ENCODE data around the gene PLD3. TPM values are rescaled to one million over a fixed set of nuclear protein-coding genes. Genes with fewer than 3 reads are reported as not detected.

The PLD3 gene
- total RNA-seq, 2 donors from 2014 or later: 177 to 240 TPM

GRCh38 chr19:40420766-40421765, 72.6 kb downstream of the PLD3 start:
- peak overlapping the region; percentile 68 for H3K4me3 Mint-ChIP-seq
- H3K9ac ChIP-seq (ENCODE audit: extremely low read depth, low read length, poor library complexity, severe bottlenecking): peak overlapping the region; percentile 74
- H3K36me3 Mint-ChIP-seq (ENCODE audit: low read depth): peaks cover 5% of the 10 kb centered on the region
- H3K4me1 Mint-ChIP-seq: peaks cover 10% of the 10 kb centered on the region
- H3K9me3 Mint-ChIP-seq: no peaks in the 10 kb centered on the region
- peak overlapping the region; percentile 95 for H3K27ac Mint-ChIP-seq
- peak overlapping the region; percentile 87 for H3K27ac ChIP-seq (ENCODE audit: low read depth, low read length)
- DNase-seq: peak; percentile 96
- peak overlapping the region; percentile 88 for H3K4me3 ChIP-seq (ENCODE audit: low read length)
- H3K36me3 ChIP-seq (ENCODE audit: control insufficient read depth, insufficient read depth, low read length): peaks cover 10% of the 10 kb centered on the region
- 5 to 11% methylated on average over 20 to 56 of the region's 56 CpGs for WGBS, 2 experiments (ENCODE audit: insufficient coverage in 1 of 2, insufficient read length in 1 of 2)
- H3K27me3 Mint-ChIP-seq (ENCODE audit: insufficient read depth): no peaks in the 10 kb centered on the region
- H3K27me3 ChIP-seq (ENCODE audit: control insufficient read depth, insufficient read depth, low read length, poor library complexity, severe bottlenecking): no peaks in the 10 kb centered on the region
- H3K9me3 ChIP-seq (ENCODE audit: control insufficient read depth, low read length): no peaks in the 10 kb centered on the region
- peak; percentile 98 for TF ChIP-seq CTCF (conservative IDR thresholded peaks at IDR 0.05)
- H3K4me1 ChIP-seq (ENCODE audit: control insufficient read depth, insufficient read depth, low read length): no peaks in the 10 kb centered on the region

GRCh38 chr19:40421993-40422747, 73.7 kb downstream of the PLD3 start:
- Mint-ChIP-seq H3K36me3 (ENCODE audit: low read depth) (peaks cover 5% of the 10 kb centered on the region), H3K4me1 (peaks cover 10% of the 10 kb centered on the region), H3K4me3 (peak overlapping the region; percentile 68), H3K27me3 (ENCODE audit: insufficient read depth) (peaks cover under 1% of the 10 kb centered on the region), H3K9me3 (no peaks in the 10 kb centered on the region), H3K27ac (peak overlapping the region; percentile 95)
- no peaks in the 10 kb centered on the region for H3K27me3 ChIP-seq (ENCODE audit: control insufficient read depth, insufficient read depth, low read length, poor library complexity, severe bottlenecking)
- H3K4me3 ChIP-seq (ENCODE audit: low read length): no peak overlapping the region
- WGBS, 2 experiments (ENCODE audit: insufficient coverage in 1 of 2, insufficient read length in 1 of 2): 94 to 97% methylated on average over 12 to 15 of the region's 16 CpGs
- no peaks in the 10 kb centered on the region for H3K9me3 ChIP-seq (ENCODE audit: control insufficient read depth, low read length)
- no peaks in the 10 kb centered on the region for H3K4me1 ChIP-seq (ENCODE audit: control insufficient read depth, insufficient read depth, low read length)
- no peak for DNase-seq
- no peak overlapping the region for H3K27ac ChIP-seq (ENCODE audit: low read depth, low read length)
- H3K36me3 ChIP-seq (ENCODE audit: control insufficient read depth, insufficient read depth, low read length): peaks cover 10% of the 10 kb centered on the region
- no peak overlapping the region for H3K9ac ChIP-seq (ENCODE audit: extremely low read depth, low read length, poor library complexity, severe bottlenecking)
- no peak for TF ChIP-seq CTCF (conservative IDR thresholded peaks at IDR 0.05)

- peaks cover 10% of the 10 kb centered on the region for H3K4me1 Mint-ChIP-seq
- H3K9me3 ChIP-seq (ENCODE audit: control insufficient read depth, low read length): no peaks in the 10 kb centered on the region
- peaks cover 1% of the 10 kb centered on the region for H3K27me3 Mint-ChIP-seq (ENCODE audit: insufficient read depth)
- no peaks in the 10 kb centered on the region for H3K4me1 ChIP-seq (ENCODE audit: control insufficient read depth, insufficient read depth, low read length)
- H3K36me3 ChIP-seq (ENCODE audit: control insufficient read depth, insufficient read depth, low read length): peaks cover 10% of the 10 kb centered on the region
- no peak for TF ChIP-seq CTCF (conservative IDR thresholded peaks at IDR 0.05)
- H3K36me3 Mint-ChIP-seq (ENCODE audit: low read depth): peaks cover 5% of the 10 kb centered on the region
- H3K9me3 Mint-ChIP-seq: no peaks in the 10 kb centered on the region
- H3K4me3 Mint-ChIP-seq: no peak overlapping the region
- H3K27ac Mint-ChIP-seq: no peak overlapping the region
- H3K27me3 ChIP-seq (ENCODE audit: control insufficient read depth, insufficient read depth, low read length, poor library complexity, severe bottlenecking): no peaks in the 10 kb centered on the region
- no peak overlapping the region for H3K9ac ChIP-seq (ENCODE audit: extremely low read depth, low read length, poor library complexity, severe bottlenecking)
- DNase-seq: peak; percentile 53
- no peak overlapping the region for H3K4me3 ChIP-seq (ENCODE audit: low read length)
- no peak overlapping the region for H3K27ac ChIP-seq (ENCODE audit: low read depth, low read length)
- WGBS, 2 experiments (ENCODE audit: insufficient coverage in 1 of 2, insufficient read length in 1 of 2): 94 to 98% methylated on average over 25 to 31 of the region's 31 CpGs
Observed at GRCh38 chr19:40422748-40423566, 74.5 kb downstream of the PLD3 start.
